HG03558 (cell line): ENCODE measurements around the gene JARID2.

Source experiments
- ATAC-seq: cut with Tn5 transposase; IDR thresholded peaks from one replicate; pipeline ENCODE4 v1.9.1; 2021; ENCODE audit warnings: moderate number of reproducible peaks; ENCODE audit not compliant: unreplicated experiment; ENCODE audit errors: extremely low read depth

Gene JARID2

DNA sequence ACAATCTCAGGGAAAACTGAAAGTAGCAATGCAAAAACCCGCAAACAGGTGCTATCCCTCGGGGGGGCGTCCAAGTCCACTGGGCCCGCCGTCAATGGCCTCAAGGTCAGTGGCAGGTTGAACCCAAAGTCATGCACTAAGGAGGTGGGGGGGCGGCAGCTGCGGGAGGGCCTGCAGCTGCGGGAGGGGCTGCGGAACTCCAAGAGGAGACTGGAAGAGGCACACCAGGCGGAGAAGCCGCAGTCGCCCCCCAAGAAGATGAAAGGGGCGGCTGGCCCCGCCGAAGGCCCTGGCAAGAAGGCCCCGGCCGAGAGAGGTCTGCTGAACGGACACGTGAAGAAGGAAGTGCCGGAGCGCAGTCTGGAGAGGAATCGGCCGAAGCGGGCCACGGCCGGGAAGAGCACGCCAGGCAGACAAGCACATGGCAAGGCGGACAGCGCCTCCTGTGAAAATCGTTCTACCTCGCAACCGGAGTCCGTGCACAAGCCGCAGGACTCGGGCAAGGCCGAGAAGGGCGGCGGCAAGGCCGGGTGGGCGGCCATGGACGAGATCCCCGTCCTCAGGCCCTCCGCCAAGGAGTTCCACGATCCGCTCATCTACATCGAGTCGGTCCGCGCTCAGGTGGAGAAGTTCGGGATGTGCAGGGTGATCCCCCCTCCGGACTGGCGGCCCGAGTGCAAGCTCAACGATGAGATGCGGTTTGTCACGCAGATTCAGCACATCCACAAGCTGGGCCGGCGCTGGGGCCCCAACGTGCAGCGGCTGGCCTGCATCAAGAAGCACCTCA, 250.7 kb downstream of the JARID2 start:
- no peak for ATAC-seq

DNA sequence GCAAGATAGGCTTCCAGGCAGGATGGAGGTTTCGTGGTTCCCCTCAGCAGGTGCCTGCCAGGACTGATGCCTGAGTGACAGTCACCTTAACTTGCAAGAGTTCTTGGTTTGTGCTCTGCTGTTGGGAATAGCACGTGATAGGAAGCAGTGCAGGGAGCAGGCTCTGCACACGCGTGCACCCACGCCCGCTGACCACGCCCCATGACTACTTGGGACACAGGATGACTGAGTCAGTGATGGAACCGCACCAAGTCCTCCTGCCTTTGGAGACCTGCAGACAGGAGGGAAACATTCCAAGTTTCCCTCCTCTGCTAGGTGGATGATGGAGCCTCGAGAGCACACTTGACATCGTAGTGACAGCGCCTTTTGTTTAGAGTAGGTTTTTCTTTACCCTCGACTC, 252.8 kb downstream of the JARID2 start:
- no peak for ATAC-seq

DNA sequence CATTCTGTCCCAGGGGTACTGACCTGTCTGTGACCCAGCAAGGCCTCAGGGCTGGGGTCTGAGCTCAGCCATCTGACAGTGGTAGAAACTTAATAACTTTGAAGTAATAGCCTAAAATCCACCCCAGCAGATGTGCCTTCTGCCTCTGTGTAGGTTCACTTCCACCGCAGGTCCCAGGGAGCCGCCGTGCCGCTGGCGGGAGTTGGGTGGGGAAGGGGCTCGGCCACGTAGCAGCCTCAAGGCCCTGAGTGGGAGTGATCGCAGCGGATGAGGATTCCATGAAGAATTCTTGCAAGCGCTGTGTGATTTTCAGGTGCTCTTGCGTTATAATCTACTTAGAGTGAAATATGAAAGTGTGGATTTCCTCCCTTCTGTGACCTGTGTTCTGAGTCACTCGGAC, 253.3 kb downstream of the JARID2 start:
- ATAC-seq = no peak

DNA sequence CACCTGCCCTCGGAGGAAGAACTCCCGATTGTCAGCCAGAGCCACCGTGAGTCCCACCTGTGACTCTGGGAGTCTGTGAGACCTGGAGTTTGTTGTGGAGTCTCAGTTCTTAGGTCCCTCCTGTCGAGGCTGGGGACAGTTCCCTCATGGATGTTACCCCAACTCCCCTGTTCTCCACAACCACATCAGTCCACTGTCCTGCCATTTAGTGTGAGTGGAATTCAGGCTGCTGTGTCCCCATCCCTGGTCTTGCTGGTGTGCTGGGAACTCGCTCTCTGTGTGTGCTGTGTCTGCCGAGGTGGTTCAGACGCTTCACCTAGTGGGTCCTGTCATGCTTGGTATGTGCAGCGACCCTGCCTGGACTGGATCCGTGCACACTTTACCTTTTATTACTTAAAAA, 253.7 kb downstream of the JARID2 start:
- no peak for ATAC-seq

DNA sequence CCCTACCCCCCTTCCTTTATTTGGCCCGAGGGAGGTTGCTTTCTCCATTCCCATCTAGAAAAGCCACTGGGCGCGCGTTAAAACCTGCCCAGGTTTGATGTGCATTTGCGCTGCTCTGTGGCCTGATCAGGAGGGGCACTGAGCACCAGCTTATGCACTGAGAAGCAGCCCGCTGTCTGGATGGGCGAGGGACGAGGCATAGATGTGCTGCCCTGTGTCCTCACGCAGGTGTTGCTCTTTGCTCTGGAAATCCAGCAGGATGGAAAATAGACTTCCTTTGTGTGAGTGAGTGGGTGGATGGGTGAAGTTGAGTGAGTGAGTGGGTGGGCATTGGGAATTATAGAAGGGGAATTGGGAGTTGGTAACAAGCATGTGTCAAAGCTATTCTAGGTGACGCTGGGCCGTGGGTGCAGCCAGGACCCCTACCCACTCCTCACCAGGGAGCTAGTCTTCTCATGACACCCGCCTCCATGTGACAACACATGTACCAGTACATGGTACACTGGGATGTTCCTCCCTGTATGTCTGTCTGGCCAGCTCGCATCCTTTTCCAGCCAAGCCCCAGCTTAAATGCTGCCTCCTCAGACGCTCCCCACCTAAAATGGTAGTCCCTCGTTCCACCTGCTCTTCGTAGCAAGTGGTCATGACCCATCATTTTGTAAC, 254.3 kb downstream of the JARID2 start:
- no peak for ATAC-seq

DNA sequence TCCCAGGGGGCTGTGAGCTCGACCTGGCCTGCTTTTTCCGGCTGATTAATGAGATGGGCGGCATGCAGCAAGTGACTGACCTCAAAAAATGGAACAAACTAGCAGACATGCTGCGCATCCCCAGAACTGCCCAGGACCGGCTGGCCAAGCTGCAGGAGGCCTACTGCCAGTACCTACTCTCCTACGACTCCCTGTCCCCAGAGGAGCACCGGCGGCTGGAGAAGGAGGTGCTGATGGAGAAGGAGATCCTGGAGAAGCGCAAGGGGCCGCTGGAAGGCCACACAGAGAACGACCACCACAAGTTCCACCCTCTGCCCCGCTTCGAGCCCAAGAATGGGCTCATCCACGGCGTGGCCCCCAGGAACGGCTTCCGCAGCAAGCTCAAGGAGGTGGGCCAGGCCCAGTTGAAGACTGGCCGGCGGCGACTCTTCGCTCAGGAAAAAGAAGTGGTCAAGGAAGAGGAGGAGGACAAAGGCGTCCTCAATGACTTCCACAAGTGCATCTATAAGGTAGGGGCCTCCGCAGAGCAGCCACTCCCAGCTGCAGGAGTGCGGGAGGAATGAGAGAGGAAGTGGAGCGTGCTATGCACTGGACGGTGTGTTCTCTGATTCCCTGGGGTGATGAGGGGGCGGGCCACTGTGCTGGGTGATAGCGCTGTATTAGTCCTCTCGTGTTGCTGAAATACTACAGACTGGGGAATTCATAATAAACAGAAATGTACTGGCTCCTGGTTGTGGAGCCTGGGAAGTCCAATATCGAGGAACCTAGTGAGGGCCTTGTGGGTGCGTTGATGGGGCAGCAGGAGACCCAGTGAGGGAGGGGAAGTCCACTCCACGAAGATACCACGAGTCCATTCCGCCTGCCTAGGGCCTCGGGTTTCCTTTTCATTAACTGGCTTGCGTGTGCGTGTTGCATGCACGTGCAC, 255.3 kb downstream of the JARID2 start:
- no peak for ATAC-seq

- ATAC-seq = no peak
These were observed 256.1 kb downstream of the JARID2 start for GRCh38 chr6:15501826-15502445.

GRCh38 chr6:15502446-15503345, 256.8 kb downstream of the JARID2 start:
- ATAC-seq = no peak

DNA sequence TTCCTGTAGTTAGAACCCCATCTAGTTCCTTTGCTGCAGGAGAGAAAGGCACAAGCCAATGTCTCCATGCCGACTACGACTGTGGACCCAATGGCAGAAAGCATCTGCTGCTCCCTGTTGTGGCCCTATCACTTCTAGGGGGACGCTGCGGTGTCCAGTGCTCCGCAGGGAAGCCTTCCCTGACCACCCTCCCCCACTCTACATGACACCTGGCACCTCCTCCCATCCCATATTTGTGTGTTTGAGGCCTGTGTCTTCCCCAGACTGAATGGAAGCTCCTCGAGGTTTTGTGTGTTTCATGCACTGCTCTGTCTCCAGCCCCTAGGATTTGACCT, 257.4 kb downstream of the JARID2 start:
- no peak for ATAC-seq

GRCh38 chr6:15504040-15504495, 258.2 kb downstream of the JARID2 start:
- no peak for ATAC-seq

DNA sequence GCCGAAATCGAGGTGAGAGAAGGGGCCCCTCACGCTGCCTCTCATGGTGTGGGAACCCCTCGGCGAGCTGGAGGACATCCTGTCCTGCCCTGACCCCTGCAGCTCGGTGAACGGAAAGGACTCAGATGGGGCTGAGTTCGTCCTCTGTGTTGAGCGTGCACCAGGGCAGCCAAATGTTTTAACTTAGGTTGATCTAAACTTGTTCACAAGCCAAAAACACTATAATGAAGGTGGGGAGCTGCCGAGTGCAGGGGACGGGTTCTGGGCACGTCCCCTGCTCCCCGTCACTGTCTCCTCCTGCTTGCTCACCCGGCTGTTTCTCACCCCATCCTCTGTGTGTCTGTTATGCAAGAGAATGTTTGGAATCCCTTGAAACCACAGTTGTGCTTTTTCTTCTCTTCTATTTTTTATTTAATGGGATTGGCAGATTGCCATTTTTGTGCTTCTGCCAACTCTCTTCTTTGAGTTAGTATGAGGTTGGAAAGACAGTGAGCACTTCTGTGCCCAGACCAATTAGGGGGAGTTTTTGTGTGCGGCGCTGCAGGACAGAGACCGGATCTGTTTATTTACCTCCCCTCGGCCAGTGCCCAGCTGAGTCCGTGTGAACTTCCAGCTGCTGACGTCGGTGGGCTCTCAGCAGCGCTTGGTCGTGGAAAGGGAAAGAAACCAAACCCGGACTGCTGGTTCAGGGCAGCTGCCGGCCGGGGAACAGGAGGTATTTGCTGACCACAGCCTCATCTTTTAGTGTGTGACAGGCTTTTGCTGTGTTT, 258.9 kb downstream of the JARID2 start:
- ATAC-seq = no peak

- ATAC-seq = no peak
These were observed 259.6 kb downstream of the JARID2 start for GRCh38 chr6:15505463-15505918.

DNA sequence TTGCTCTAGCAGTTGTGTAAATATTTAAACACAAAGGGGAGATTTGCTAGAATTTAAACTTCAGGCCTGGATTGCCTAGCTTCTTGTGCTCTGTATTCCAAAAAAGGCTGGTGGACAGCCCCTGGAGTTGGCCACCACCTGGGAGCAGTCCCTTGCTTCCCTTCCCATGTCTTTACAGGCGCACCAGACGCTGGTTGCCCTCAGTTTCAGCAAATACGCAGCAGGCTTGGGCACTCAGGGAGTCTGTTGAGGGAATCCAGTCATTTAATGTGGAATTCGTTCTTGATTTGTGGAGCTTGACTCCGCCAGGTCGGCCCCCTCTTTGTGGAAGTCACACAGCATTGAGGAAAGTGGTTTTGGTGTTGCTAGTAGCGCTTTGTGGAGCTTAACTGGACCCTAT, 260.2 kb downstream of the JARID2 start:
- ATAC-seq = no peak

GRCh38 chr6:15507221-15507620, 261.4 kb downstream of the JARID2 start:
- no peak for ATAC-seq

GRCh38 chr6:15507746-15508145, 261.9 kb downstream of the JARID2 start:
- no peak for ATAC-seq

DNA sequence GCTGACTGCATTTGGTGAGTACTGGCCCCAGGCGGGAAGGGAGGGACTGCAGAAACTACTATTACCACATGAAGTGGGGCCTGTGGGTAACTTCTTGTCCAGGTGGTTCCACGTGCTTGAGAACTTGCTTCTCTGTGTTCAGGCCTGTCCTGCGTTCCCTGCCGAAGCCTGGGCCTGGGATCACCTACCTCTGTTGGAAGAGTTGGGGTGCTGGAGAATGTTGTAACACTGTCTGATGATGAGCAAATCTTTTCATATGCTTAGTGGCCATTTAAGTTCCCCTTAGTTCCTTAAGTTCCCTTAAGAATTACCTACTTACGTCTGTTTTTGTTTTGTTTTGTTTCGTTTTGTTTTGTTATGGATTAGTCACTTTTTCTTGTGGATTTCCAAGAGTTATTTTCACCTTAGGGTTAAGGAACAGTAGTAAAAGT, 262.6 kb downstream of the JARID2 start:
- no peak for ATAC-seq

- no peak for ATAC-seq
These were observed 263.1 kb downstream of the JARID2 start for GRCh38 chr6:15508931-15509330.

DNA sequence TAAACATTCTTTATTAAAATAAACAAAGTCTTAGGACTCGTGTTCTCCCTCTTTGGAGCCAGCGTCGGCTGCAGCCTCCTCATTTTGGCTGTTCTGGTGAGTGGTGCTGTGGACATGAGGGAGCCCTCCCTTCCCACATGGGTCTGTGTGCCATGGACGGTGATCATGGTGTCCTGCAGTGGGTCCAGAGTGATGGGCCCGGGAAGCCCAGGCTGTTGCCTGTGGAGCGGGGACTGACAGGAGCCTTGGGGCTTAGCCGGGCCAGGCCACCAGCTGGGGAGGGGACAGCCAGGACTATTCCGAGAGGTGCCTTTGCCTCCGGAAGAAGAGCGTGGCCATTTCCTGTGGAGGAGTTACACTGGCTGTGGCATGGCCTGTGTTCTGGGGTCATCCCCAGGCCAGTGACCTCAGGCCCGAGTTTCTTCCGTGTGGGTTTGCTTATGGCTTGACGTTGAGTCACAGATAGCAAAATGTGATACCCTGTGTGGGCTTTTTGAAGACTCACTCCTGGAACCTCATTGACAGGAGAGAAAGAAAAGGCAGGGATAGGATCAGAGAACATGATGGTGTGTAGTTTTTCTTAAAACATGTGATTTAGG, 263.6 kb downstream of the JARID2 start:
- no peak for ATAC-seq
